GM12801 (cell line): ENCODE measurements around the gene TTC22.

Experiments
- TF ChIP-seq, protein P1 (sequence below): IDR thresholded peaks from one replicate; pipeline ENCODE4 v1.5.1; 2011; ENCODE audit warnings: control low read depth; ENCODE audit not compliant: insufficient read length; ENCODE audit errors: extremely low read depth

Gene TTC22

GRCh38 chr1:54826226-54826816, 25.2 kb upstream of the TTC22 start:
- TF ChIP-seq, protein P1, sequence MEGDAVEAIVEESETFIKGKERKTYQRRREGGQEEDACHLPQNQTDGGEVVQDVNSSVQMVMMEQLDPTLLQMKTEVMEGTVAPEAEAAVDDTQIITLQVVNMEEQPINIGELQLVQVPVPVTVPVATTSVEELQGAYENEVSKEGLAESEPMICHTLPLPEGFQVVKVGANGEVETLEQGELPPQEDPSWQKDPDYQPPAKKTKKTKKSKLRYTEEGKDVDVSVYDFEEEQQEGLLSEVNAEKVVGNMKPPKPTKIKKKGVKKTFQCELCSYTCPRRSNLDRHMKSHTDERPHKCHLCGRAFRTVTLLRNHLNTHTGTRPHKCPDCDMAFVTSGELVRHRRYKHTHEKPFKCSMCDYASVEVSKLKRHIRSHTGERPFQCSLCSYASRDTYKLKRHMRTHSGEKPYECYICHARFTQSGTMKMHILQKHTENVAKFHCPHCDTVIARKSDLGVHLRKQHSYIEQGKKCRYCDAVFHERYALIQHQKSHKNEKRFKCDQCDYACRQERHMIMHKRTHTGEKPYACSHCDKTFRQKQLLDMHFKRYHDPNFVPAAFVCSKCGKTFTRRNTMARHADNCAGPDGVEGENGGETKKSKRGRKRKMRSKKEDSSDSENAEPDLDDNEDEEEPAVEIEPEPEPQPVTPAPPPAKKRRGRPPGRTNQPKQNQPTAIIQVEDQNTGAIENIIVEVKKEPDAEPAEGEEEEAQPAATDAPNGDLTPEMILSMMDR = no peak

DNA sequence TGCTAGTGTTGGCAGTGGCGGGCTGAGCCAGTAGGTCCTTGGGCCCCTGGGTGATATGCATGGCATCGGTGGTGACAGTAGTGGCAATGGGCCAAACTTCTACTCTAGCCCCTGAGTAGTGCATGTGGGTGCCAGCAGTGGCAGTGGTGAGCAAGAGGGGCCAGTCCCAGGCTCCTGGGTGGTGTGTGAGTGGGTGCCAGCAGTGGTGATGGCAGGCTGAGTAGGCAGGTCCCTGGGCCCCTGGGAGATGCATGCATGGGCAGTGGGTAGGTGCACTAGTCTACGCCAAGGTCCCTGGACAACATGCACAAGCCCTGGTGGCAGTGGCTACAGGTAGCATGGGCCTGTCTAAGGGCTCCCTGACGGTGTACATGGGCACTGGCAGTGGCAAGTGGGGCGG, 24.6 kb upstream of the TTC22 start:
- TF ChIP-seq, protein P1 = no peak

DNA sequence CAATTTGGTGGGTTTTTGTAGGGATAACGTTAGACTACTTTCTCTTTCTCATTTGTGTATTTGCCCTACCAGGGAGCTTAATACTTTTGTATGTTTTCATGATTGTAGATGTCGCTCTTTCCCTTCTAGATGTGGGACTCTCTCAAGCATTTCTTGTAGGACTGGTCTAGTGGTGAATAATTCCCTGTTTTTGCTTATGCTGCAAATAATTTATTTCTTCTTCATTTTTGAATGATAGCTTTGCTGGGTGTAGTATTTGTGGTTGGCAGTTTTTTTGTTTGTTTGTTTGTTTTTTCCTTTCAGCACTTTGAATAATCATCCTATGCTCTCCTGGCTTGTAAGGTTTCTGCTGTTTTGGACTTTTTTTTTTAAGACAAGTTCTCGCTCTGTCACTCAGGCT, 22.5 kb upstream of the TTC22 start:
- TF ChIP-seq, protein P1 = no peak

- TF ChIP-seq, protein P1 = no peak
Observed at GRCh38 chr1:54819733-54820132, 18.6 kb upstream of the TTC22 start.

- TF ChIP-seq, protein P1 = no peak
Observed at GRCh38 chr1:54819195-54819536, 18.0 kb upstream of the TTC22 start.

- TF ChIP-seq, protein P1 = no peak
Observed at GRCh38 chr1:54818461-54819194, 17.5 kb upstream of the TTC22 start.

DNA sequence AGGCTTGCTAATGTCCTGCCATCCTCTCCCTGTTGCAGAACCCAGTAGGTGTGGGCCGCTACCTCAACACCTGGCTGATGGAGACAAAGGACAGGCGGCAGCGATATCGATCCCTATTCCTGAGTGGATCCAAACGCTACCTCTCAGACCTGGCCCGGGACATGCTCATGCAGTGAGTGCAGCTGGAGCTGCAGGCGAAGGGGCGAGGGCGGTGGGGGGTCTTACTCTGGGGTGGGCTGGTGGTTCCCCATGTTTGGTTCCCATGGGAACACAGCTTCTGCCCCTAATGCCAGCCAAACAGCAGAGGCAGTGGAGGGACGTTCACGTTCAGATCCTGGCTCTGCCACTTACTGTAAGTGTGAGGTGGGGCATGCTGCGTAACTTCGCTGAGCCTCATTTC, 15.8 kb upstream of the TTC22 start:
- TF ChIP-seq, protein P1 = no peak

- TF ChIP-seq, protein P1 = no peak
Observed at GRCh38 chr1:54816130-54816529, 15.0 kb upstream of the TTC22 start.
